ENCODE measurements around the gene CC2D2B.
"Not testable (repeated sequence)": the region's sequence is repeated elsewhere in the genome, so short reads cannot be mapped to it uniquely, and the experiment has no call there.

Gene CC2D2B

GRCh38 chr10:95908450-95908849, 675 bp downstream of the CC2D2B start:
- DNase-seq: no peak

GRCh38 chr10:95909561-95909960, 1.8 kb downstream of the CC2D2B start:
- no peak for DNase-seq

GRCh38 chr10:95916039-95916438, 8.3 kb downstream of the CC2D2B start:
- DNase-seq: not testable (repeated sequence)

- DNase-seq: no peak
Observed at GRCh38 chr10:95920798-95921426, 13.1 kb downstream of the CC2D2B start.

- no peak for DNase-seq
Observed at GRCh38 chr10:95925033-95925432, 17.3 kb downstream of the CC2D2B start.

- DNase-seq: no peak
Observed at GRCh38 chr10:95935429-95935828, 27.7 kb downstream of the CC2D2B start.

- no peak for DNase-seq
Observed at GRCh38 chr10:95941115-95941514, 33.3 kb downstream of the CC2D2B start.

GRCh38 chr10:95963202-95963990, 55.6 kb downstream of the CC2D2B start:
- no peak for DNase-seq

- DNase-seq: no peak
Observed at GRCh38 chr10:95963991-95964389, 56.2 kb downstream of the CC2D2B start.

GRCh38 chr10:95964756-95965155, 57.0 kb downstream of the CC2D2B start:
- no peak for DNase-seq

- no peak for DNase-seq
Observed at GRCh38 chr10:95976362-95977229, 68.8 kb downstream of the CC2D2B start.

- DNase-seq: no peak
Observed at GRCh38 chr10:95982200-95982599, 74.4 kb downstream of the CC2D2B start.

- no peak for DNase-seq
Observed at GRCh38 chr10:95987685-95988426, 80.1 kb downstream of the CC2D2B start.

- no peak for DNase-seq
Observed at GRCh38 chr10:95988702-95989101, 80.9 kb downstream of the CC2D2B start.

GRCh38 chr10:95994376-95994775, 86.6 kb downstream of the CC2D2B start:
- DNase-seq: not testable (repeated sequence)

GRCh38 chr10:95998255-95998784, 90.5 kb downstream of the CC2D2B start:
- no peak for DNase-seq

- DNase-seq: no peak
Observed at GRCh38 chr10:96013956-96014355, 106.2 kb downstream of the CC2D2B start.

GRCh38 chr10:96014473-96015102, 106.8 kb downstream of the CC2D2B start:
- no peak for DNase-seq

- peak; percentile 56 for DNase-seq
Observed at GRCh38 chr10:96017191-96017687, 109.5 kb downstream of the CC2D2B start.

GRCh38 chr10:96021332-96021731, 113.6 kb downstream of the CC2D2B start:
- no peak for DNase-seq

GRCh38 chr10:96022739-96023138, 115.0 kb downstream of the CC2D2B start:
- no peak for DNase-seq

GRCh38 chr10:96023168-96023567, 115.4 kb downstream of the CC2D2B start:
- no peak for DNase-seq
